Neural cell (in vitro differentiated cells): ENCODE measurements around the gene PCBP4. TPM values are rescaled to one million over a fixed set of nuclear protein-coding genes. Genes with fewer than 3 reads are reported as not detected.

ENCODE experiments used
- H2AFZ ChIP-seq: fragments of 200-600, 300-800 bp; sonication (generic), shearing (Covaris generic); 2 replicates; pipeline ENCODE4 v1.6.0; 2014; ENCODE audit warnings: low read depth, mild to moderate bottlenecking, antibody characterized with exemption, low read length, moderate library complexity
- H3F3A ChIP-seq: fragments of 200-600 bp; shearing (Covaris generic); 2 replicates; pipeline ENCODE4 v1.6.1; 2016; ENCODE audit warnings: mild to moderate bottlenecking, moderate library complexity, mixed read lengths, antibody characterized with exemption, low read length; ENCODE audit not compliant: insufficient read depth, poor library complexity, severe bottlenecking
- H3K27ac ChIP-seq: fragments of 200-600, 300-800 bp; sonication (generic), shearing (Covaris generic); 2 replicates; pipeline ENCODE4 v1.5.1; 2014; ENCODE audit warnings: mild to moderate bottlenecking, low read length, moderate library complexity
- H3K27me3 ChIP-seq: fragments of 300-800, 200-600 bp; sonication (generic), shearing (Covaris generic); 2 replicates; pipeline ENCODE4 v1.6.0; 2014; ENCODE audit warnings: mild to moderate bottlenecking, low read depth, low read length, moderate library complexity; ENCODE audit not compliant: insufficient read depth
- H3K36me3 ChIP-seq: fragments of 300-800, 200-600 bp; sonication (generic), shearing (Covaris generic); 2 replicates; pipeline ENCODE4 v1.5.1; 2014; ENCODE audit warnings: mild to moderate bottlenecking, antibody characterized with exemption, low read length, moderate library complexity; ENCODE audit not compliant: insufficient read depth
- H3K4me2 ChIP-seq: fragments of 300-800, 200-600 bp; sonication (generic), shearing (Covaris generic); 2 replicates; pipeline ENCODE4 v1.6.0; 2014; ENCODE audit warnings: mild to moderate bottlenecking, low read length
- H3K4me3 ChIP-seq: fragments of 300-800, 200-600 bp; sonication (generic), shearing (Covaris generic); 2 replicates; pipeline ENCODE4 v1.5.1; 2014; ENCODE audit warnings: mild to moderate bottlenecking, low read length, moderate library complexity
- H3K79me2 ChIP-seq: fragments of 200-600 bp; shearing (Covaris generic); replicated peaks from 2 replicates; pipeline ENCODE4 v1.6.0; 2014; ENCODE audit warnings: mild to moderate bottlenecking, low read length, moderate library complexity; ENCODE audit not compliant: insufficient read depth
- H3K9ac ChIP-seq: fragments of 300-800, 200-600 bp; sonication (generic), shearing (Covaris generic); 2 replicates; pipeline ENCODE4 v1.6.1; 2016; ENCODE audit warnings: mild to moderate bottlenecking, low read length, mixed read lengths
- H3K9me2 ChIP-seq: fragments of 200-600 bp; shearing (Covaris generic); 2 replicates; pipeline ENCODE4 v1.6.1; 2016; ENCODE audit warnings: mild to moderate bottlenecking, low read length, mixed read lengths; ENCODE audit not compliant: insufficient read depth
- H3K9me3 ChIP-seq: fragments of 200-600, 300-800 bp; sonication (generic), shearing (Covaris generic); 2 replicates; pipeline ENCODE4 v1.6.1; 2016; ENCODE audit warnings: mild to moderate bottlenecking, mixed run types, low read length, moderate library complexity, mixed read lengths
- H4K20me1 ChIP-seq: fragments of 200-600 bp; shearing (Covaris generic); 2 replicates; pipeline ENCODE4 v1.6.1; 2016; ENCODE audit warnings: mild to moderate bottlenecking, mixed run types; ENCODE audit not compliant: insufficient read depth
- EP300 ChIP-seq: fragments of 450-650 bp; conservative IDR thresholded peaks from 2 replicates; pipeline ENCODE4 v1.6.1; 2014; ENCODE audit warnings: antibody characterized with exemption, mild to moderate bottlenecking, moderate library complexity; ENCODE audit not compliant: poor library complexity, severe bottlenecking
- EZH2 ChIP-seq: fragments of 200-600, 300-800 bp; shearing (Covaris generic), sonication (generic); IDR thresholded peaks from 2 replicates; pipeline ENCODE4 v1.6.1; 2014; ENCODE audit warnings: antibody characterized with exemption, low read length, borderline replicate concordance, mild to moderate bottlenecking; ENCODE audit not compliant: insufficient read depth, poor library complexity, severe bottlenecking
- MXI1 ChIP-seq: fragments of 450-650 bp; conservative IDR thresholded peaks from 2 replicates; pipeline ENCODE4 v1.6.1; 2014; ENCODE audit warnings: antibody characterized with exemption, mild to moderate bottlenecking; ENCODE audit not compliant: poor library complexity, severe bottlenecking
- POLR2AphosphoS5 ChIP-seq: IDR thresholded peaks from 2 replicates; pipeline ENCODE4 v1.6.1; 2012
- RAD21 ChIP-seq: fragments of 450-650 bp; conservative IDR thresholded peaks from 2 replicates; pipeline ENCODE4 v1.6.1; 2014; ENCODE audit warnings: antibody characterized with exemption, mild to moderate bottlenecking, moderate library complexity
- SMC3 ChIP-seq: fragments of 450-650 bp; conservative IDR thresholded peaks from 2 replicates; pipeline ENCODE4 v1.6.1; 2014; ENCODE audit warnings: antibody characterized with exemption, mild to moderate bottlenecking, moderate library complexity; ENCODE audit not compliant: poor library complexity
- TAF1 ChIP-seq: IDR thresholded peaks from 2 replicates; pipeline ENCODE4 v1.6.1; 2012; ENCODE audit warnings: low read depth
- polyA plus RNA-seq: library from polyadenylated mRNA; depleted of rRNA; stranded (reverse); fragments of >200 nt; gene quantifications from 2 replicates; pipeline ENCODE4 v1.2.3, GENCODE V29; 2014
- TF ChIP-seq, protein P1 (sequence below): IDR thresholded peaks from 2 replicates; pipeline ENCODE4 v1.6.1; 2012; ENCODE audit warnings: borderline replicate concordance
- TF ChIP-seq, protein P2 (sequence below): fragments of 450-650 bp; IDR thresholded peaks from 2 replicates; pipeline ENCODE4 v1.5.1; 2014; ENCODE audit warnings: antibody characterized with exemption, mild to moderate bottlenecking, moderate library complexity; ENCODE audit not compliant: poor library complexity, severe bottlenecking

The PCBP4 gene
- polyA plus RNA-seq, 1 donor from 2014 or later: 251 TPM

DNA sequence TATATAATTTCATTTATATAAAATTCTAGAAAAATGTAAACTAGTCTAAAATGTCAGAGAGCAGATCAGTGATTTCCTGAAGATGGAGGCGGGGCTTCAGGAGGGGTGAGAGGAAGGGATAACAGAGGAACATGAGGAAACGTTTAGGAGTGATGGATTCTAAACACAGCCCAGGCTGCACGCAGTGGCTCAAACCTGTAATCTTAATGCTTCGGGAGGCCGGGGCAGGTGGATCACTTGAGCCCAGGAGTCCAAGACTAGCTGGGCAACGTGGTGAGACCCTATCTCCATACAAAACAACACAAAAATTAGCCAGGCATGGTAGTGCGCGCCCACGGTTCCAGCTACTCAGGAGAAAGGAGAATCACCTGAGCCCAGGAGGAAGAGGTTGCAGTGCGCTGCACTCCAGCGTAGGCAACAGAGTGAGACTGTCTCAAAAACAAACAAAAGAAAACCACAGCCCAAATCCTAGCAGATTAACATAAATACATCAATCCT is 46.1 kb downstream of the PCBP4 start:
- H3K4me3 ChIP-seq: no peak overlapping the region
- H3K9me3 ChIP-seq: no peaks in the 10 kb centered on the region
- H3F3A ChIP-seq: no peaks in the 10 kb centered on the region
- H3K79me2 ChIP-seq: no peaks in the 10 kb centered on the region
- no peaks in the 10 kb centered on the region for H4K20me1 ChIP-seq
- H2AFZ ChIP-seq: no peak overlapping the region
- H3K36me3 ChIP-seq: no peaks in the 10 kb centered on the region
- TF ChIP-seq TAF1: no peak
- TF ChIP-seq, protein P1, sequence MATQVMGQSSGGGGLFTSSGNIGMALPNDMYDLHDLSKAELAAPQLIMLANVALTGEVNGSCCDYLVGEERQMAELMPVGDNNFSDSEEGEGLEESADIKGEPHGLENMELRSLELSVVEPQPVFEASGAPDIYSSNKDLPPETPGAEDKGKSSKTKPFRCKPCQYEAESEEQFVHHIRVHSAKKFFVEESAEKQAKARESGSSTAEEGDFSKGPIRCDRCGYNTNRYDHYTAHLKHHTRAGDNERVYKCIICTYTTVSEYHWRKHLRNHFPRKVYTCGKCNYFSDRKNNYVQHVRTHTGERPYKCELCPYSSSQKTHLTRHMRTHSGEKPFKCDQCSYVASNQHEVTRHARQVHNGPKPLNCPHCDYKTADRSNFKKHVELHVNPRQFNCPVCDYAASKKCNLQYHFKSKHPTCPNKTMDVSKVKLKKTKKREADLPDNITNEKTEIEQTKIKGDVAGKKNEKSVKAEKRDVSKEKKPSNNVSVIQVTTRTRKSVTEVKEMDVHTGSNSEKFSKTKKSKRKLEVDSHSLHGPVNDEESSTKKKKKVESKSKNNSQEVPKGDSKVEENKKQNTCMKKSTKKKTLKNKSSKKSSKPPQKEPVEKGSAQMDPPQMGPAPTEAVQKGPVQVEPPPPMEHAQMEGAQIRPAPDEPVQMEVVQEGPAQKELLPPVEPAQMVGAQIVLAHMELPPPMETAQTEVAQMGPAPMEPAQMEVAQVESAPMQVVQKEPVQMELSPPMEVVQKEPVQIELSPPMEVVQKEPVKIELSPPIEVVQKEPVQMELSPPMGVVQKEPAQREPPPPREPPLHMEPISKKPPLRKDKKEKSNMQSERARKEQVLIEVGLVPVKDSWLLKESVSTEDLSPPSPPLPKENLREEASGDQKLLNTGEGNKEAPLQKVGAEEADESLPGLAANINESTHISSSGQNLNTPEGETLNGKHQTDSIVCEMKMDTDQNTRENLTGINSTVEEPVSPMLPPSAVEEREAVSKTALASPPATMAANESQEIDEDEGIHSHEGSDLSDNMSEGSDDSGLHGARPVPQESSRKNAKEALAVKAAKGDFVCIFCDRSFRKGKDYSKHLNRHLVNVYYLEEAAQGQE: no peak
- TF ChIP-seq SMC3: no peak
- TF ChIP-seq, protein P2, sequence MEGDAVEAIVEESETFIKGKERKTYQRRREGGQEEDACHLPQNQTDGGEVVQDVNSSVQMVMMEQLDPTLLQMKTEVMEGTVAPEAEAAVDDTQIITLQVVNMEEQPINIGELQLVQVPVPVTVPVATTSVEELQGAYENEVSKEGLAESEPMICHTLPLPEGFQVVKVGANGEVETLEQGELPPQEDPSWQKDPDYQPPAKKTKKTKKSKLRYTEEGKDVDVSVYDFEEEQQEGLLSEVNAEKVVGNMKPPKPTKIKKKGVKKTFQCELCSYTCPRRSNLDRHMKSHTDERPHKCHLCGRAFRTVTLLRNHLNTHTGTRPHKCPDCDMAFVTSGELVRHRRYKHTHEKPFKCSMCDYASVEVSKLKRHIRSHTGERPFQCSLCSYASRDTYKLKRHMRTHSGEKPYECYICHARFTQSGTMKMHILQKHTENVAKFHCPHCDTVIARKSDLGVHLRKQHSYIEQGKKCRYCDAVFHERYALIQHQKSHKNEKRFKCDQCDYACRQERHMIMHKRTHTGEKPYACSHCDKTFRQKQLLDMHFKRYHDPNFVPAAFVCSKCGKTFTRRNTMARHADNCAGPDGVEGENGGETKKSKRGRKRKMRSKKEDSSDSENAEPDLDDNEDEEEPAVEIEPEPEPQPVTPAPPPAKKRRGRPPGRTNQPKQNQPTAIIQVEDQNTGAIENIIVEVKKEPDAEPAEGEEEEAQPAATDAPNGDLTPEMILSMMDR: no peak
- TF ChIP-seq EP300: no peak
- no peak for TF ChIP-seq RAD21
- no peak for TF ChIP-seq MXI1
- no peak for TF ChIP-seq POLR2AphosphoS5
- TF ChIP-seq EZH2: no peak
- no peak overlapping the region for H3K9ac ChIP-seq
- H3K4me2 ChIP-seq: no peak overlapping the region
- H3K9me2 ChIP-seq: no peaks in the 10 kb centered on the region
- no peaks in the 10 kb centered on the region for H3K27me3 ChIP-seq
- no peak overlapping the region for H3K27ac ChIP-seq

DNA sequence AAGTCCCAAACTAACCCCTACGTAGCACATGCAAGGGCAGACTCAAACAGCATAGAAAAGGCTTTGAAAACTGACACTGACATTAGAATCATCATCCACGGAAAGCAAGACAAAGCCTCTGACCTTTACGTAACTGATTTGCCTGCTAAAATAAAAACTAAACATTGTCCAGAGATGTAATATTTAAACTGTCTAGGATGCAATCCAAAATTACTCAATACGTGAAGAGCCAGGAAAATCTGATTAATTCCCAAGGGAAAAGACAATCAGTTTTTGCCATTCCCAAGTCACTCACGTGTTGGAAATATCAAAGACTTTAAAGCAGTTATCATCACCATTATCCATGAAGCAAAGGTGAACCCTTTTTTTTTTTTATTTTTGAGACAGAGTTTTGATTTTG is 50.8 kb downstream of the PCBP4 start:
- Histone ChIP-seq H3K27ac (no peak overlapping the region), H3K4me3 (no peak overlapping the region), H4K20me1 (no peaks in the 10 kb centered on the region), H3F3A (no peaks in the 10 kb centered on the region), H3K9me2 (no peaks in the 10 kb centered on the region), H3K79me2 (no peaks in the 10 kb centered on the region), H3K4me2 (no peak overlapping the region), H3K36me3 (no peaks in the 10 kb centered on the region), H3K9ac (no peak overlapping the region), H3K27me3 (no peaks in the 10 kb centered on the region), H2AFZ (no peak overlapping the region), H3K9me3 (no peaks in the 10 kb centered on the region)
- no peak for TF ChIP-seq RAD21
- no peak for TF ChIP-seq EZH2
- TF ChIP-seq SMC3: no peak
- TF ChIP-seq MXI1: no peak
- no peak for TF ChIP-seq TAF1
- TF ChIP-seq, protein P2: no peak
